SK-N-SH treated with all-trans-retinoic acid at 6 μM for 48 hours (cell line): ENCODE measurements around the gene KCNAB3.

Source experiments
- ARNTL ChIP-seq: fragments of 450-650 bp; formaldehyde crosslinking; IDR thresholded peaks from 2 replicates; pipeline ENCODE4 v1.5.0; 2020; ENCODE audit warnings: low read depth, mild to moderate bottlenecking, moderate library complexity, borderline replicate concordance
- RARB ChIP-seq: fragments of 250-450 bp; sonication (Bioruptor Pico); IDR thresholded peaks from 2 replicates; pipeline ENCODE4 v1.8.0; 2021; ENCODE audit warnings: mild to moderate bottlenecking, moderate library complexity
- SNAI2 ChIP-seq: fragments of 250-450 bp; sonication (Bioruptor Pico); IDR thresholded peaks from 2 replicates; pipeline ENCODE4 v1.5.0; 2020; ENCODE audit warnings: mild to moderate bottlenecking, moderate library complexity
- TOX ChIP-seq: fragments of 250-450 bp; sonication (Bioruptor Pico); IDR thresholded peaks from 2 replicates; pipeline ENCODE4 v1.8.0; 2021; ENCODE audit warnings: mild to moderate bottlenecking, moderate library complexity, borderline replicate concordance
- ZFP3 ChIP-seq: fragments of 250-450 bp; sonication (Bioruptor Pico); IDR thresholded peaks from 2 replicates; pipeline ENCODE4 v1.5.0; 2020; ENCODE audit warnings: mild to moderate bottlenecking, moderate library complexity
- ZNF70 ChIP-seq: fragments of 450-650 bp; formaldehyde crosslinking; IDR thresholded peaks from 2 replicates; pipeline ENCODE4 v1.5.0; 2020; ENCODE audit warnings: mild to moderate bottlenecking, moderate library complexity

DNA sequence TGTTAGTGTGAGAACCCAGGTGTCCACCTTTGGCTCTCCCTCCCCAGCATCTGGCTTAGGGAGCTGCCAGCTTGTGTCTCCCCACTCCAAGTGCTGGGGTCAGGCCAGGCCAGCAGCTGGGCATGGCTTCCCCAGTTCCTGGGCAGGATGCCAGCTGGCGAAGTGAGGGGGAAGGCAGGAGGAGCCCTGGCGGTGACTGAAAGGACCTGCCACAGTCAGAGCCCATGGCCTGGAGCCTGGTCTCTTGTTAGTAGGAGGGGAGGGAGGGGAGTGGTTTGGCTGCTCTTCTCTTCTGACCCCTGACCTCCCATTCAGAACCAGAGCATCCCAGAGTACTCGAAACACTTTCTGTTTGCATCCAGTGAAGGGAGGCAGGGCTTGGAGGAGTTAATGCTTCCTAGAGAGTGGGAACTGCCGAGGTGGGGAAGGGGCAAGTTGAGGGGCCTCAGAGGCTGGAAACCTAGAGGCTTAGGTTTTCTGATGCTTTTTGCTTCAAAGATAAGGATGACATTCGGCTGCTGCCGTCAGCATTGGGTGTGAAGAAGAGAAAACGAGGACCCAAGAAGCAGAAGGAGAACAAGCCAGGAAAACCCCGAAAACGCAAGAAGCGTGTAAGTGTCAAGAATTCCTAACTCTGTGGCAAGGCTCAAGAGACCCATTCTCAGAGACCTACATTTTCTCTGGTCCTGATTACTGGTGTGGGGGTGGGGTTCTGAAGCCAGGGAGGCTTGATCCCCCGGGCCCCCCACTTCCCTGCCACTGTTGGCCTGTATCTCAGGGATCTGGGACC is 40.3 kb downstream of the KCNAB3 start:
- no peak for TF ChIP-seq ARNTL (CRISPR knock-in tag)
- no peak for TF ChIP-seq ZFP3
- no peak for TF ChIP-seq ZNF70 (CRISPR knock-in tag)
- TF ChIP-seq RARB (CRISPR knock-in tag): no peak
- TF ChIP-seq TOX (CRISPR knock-in tag): no peak
- no peak for TF ChIP-seq SNAI2 (CRISPR knock-in tag)
